Caki2 (cell line): ENCODE measurements around the gene C3orf18. TPM values are rescaled to one million over a fixed set of nuclear protein-coding genes. Genes with fewer than 3 reads are reported as not detected.

Source experiments
- DNase-seq: peaks from one replicate; pipeline ENCODE4 v3.0.0-alpha.2; 2015; ENCODE audit warnings: low read depth
- in situ Hi-C: cut with HindIII; loops from 2 replicates; pipeline ENCODE4 v1.10.0; 2016; ENCODE audit warnings: low sequenced_read_pairs, low pct_unique_long_range_greater_than_20kb, mixed read lengths
- total RNA-seq: library from RNA; depleted of rRNA; stranded (reverse); fragments of >200 nt; shearing (Covaris generic); gene quantifications from 2 replicates; pipeline ENCODE4 v1.2.3, GENCODE V29; 2014; ENCODE audit warnings: low replicate concordance

Gene C3orf18
- total RNA-seq, 1 experiment from 2014 or later: 7.1 TPM

DNA sequence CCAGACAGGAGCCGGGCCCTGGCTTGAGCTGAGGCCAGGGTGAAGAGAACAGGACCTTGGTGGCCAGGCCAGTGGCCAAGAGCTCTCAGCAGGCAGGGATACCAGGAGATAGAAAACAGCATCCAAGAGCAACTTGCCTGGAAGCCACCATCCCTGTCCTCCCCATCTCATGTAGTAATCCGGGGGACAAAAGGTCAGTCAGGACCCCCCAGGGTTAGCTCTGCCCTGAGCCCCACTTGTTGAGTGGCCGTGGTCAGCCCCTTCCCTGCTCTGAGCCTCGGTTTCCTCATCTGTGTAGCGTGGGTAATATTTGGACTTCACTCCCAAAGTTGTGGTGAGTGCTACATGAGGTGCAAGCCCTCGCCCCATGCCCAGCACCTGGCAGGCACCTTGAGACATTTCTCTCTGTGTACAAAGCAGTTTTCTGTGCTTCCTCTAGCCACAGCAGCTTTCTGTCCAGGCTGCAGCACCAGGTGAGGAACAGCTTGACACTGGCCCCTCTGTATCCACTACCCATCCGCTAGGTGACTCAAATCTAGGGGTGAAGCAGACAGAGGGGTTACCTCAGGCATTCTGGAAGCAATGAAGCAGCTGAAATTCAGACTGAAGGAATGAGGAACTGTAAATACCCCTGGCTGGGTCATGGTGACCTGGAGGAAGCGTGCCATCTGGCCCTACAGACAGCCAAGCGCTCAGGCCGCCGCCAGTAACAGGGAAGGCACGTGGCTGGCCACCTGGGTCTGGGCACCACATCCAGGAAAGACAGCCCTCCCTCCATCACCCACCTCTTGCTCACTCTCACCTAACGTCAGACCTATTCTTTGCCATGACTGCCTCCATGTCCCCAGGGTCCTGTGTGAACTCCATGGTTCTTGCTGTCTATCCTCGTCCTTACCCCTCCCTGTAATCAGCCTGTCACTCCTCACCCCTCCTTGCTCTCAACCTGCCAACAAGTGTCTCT, 37.4 kb upstream of the C3orf18 start:
- in situ Hi-C loops: no loop called here
- DNase-seq: no peak

DNA sequence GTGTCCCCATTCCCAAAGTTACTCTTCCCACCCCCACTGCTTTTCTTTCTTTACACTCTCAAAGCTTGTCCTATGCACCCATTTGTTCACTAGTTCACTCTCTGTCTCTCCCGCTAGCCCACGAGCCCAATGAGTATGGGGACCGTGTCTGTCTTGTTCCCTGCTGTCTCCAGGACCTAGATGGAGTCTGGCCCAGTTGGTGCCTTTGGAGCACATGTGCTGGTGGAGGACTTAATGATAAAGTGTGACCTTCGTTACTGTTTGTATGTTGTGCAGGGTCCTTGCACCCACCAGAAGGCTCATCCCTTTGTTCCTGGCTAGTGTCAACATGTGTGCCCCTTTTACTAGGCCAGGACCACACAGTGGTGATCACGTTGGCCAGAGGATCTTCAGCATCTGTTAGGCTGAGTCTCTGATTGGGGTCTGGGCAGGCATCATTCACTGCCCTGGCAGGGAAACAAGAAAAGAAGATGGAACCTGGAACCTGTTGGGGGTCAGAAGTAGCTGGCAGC, 36.6 kb upstream of the C3orf18 start:
- no peak for DNase-seq
- in situ Hi-C loops: no loop called here

DNA sequence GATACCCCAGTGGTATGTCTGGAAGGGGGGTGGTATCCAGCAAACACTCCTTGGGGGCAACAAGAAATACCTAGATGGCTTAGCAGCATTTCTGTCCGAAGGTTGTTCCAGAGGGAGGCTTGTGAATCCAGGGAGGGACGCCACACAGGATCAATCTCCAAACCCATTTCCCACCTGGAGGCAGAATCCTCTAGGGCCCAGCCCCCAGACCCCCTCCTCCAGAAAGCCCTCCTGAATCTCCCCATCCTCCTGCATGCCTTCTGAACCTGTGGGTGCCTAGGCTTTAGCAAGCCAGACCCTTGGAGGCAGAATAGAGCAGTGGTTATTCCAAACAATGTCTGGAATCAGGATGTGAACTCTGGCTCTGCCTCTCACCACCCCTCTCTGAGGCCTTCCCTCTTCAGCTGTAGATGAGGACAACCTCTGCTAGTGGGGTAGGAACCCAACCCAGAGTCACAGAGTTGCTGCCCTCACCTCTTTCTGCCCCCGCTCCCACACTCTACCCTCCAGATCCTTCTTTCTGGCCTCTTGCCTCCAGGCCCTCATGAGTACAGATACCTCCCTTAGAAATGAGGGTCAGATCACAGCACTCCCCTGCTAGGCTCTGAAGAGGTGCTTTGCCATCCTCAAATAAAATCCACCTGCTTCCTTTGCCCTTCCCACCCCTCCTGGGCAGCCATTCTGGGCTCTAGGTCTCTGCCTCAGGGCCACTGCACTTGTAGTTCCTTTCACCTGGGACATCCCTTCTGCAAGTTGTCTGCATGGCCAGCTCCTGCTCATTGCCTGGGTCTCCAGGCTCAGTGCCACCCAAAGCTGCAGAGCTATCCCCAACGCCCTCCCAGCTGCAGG, 35.9 kb upstream of the C3orf18 start:
- in situ Hi-C loops: no loop called here
- DNase-seq: no peak

DNA sequence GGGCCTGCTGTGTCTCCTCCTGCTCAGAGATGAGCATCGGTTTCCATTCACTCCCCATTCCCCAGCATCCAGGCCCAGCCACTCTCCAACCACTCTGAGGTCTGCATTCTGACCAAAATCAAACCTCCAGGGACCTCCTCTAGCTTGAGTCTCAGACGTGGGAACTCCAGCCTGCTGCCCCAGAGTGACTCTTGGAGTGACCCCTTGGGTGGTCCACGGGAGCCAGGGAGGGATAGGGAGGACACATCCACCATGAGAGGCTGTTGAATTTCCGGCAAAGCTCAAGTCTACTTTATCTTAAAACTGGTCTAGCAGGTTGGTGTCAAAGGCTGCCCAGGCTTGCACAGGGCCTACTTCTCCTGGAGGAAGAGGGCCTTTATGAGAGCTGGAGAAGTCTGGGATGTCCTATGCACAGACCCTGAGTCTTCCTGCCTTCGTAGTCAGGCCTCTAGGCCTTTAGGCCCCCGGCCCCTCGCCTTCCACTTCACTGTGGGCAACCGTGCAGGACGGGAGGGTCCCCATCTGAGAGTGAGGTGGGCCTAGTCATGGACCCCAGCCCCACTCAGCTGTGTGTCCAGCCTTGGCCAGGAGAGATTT, 35.1 kb upstream of the C3orf18 start:
- in situ Hi-C loops: no loop called here

DNA sequence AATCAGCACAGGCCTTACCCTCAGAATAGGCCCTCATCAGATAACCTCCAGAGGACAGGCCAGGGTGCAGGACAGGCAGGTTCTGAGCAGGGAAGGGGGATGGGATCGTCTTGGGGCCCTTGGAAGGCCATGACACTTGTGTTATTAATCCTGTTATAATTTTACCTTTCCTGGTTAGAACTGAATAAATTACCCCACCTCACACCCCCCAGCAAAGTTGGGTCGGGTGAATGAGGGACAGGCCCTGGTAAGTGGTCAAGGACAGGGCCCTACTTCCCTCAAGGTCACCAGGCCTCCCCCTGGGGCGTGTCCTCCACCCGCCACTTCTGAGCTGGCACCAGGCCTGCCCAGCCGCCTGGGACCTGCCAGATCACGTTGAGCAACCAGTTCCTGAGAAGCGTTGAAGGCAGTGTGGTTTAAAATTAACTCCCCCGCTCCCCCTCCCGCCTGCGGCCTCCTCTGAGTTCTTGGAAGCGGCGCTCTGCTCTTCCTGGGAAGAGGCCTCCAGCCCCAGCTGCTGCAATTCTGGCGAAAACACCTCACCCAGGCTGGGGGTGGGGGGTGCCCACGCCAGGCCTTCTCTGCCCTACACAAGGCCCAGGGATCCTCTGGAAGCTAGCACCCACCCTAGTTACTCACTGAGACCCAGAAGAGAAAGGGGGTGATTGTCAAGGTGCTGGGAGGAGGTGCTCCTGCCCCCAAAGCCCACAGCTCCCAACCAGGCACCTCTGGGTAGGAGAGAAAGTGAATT, 33.5 kb upstream of the C3orf18 start:
- in situ Hi-C loops: no loop called here
- DNase-seq: peak; percentile 94

More for the DNA sequence above, 35.1 kb upstream of the C3orf18 start:
- DNase-seq: no peak

DNA sequence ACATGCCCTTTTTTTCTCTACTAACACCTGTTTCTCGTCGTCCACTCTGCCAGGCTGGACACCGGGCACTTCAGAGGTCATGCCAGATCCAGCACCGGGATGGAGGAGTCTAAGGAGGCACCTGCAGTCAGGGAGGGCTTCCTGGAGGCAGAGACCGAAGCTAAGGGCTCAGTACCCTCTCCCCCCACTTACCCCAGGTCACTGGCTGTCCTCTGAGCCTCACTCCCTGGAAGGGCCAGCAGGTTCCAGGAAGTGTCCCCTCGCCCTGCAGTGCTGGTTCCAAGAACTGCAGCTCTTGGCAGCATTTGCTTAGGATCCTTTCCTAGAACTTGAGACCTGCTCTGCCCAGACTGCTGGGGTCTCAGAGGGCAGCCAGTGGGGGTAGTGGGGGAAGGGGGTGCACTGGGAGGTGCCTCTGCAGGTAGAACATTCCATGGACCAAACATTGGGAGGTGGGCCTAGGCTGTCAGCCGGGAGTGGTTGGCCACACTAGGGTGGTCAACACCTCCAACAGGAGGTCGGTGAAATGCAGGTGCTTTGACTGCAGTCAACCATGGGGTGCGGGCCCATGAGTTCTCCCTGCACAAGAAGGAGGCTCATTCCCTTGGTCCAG, 32.7 kb upstream of the C3orf18 start:
- in situ Hi-C loops: no loop called here
- DNase-seq: no peak

DNA sequence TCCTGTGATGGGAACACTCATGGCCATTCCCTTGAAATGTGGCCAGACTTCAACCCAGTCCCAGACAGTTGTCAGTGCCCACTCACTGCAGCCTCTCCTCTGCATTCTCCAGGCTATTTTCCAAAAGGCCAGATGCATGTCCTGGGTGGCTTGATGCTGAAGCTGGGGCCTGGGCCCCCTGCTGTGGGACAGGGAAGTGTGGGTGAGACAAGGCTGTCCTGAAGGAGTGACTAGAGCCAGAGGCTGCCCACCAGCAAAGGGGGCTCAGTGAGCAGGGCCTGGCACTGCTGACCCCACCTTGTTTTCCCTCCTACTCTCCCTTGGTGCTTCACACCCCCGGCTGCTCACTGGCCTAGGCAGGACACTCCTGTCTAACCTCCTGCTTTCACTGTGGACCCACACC, 32.2 kb upstream of the C3orf18 start:
- in situ Hi-C loops: no loop called here
- DNase-seq: no peak

DNA sequence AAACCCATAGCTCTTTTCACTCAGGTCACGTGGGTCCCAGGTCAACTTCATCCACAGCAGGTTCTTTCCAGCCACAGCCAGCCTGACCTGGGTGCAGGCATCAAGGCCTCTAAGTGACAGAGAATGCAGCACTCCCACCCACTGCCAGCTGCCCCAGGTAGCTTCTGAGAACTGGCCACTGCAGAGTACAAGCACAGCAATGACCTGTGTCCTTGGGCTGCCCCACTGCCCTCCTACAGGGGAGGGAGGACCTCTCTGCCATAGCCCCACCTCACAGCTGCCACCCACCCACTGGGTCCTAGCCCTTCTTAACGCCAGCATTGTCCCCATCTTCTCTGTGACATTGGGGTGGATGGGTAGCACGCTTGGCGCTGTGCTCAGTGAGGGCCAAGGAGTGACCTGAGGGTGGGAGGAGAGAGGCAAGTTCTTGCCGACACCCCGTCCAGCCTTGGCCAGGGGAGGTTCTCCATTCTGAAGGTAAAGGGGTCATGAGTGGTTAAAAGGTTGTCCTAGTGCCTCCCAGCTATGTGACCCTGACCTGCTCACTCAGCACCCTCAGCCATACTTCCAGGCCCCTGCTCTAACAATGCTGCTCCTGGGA, 31.7 kb upstream of the C3orf18 start:
- in situ Hi-C loops: no loop called here

DNA sequence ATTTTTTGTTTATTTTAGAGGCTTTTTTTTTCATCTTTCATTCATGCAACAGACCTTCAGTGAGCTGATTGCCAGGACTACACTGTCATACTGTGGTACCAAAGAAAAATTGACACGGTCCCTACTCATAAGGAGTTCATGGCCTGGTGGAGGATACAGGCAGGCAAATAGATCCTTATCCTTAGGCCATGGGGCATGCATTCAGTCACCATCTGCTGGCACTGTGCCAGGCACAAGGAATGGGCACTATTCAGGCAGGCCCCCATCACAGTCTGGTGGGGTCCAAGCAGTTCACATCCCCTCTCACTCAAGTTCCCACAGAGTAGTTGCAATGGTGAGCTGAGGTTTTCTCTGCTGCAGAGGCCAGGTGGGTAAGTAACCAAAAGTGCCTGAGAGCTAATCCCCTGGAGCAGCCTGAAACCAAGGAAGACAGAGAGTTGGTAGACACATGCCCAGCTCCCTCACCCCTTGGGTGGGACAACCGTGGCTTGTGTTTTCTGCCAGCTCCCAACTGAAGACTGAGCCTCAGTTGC, 26.8 kb upstream of the C3orf18 start:
- DNase-seq: no peak
- in situ Hi-C loops: no loop called here

More for the DNA sequence above, 31.7 kb upstream of the C3orf18 start:
- DNase-seq: no peak

DNA sequence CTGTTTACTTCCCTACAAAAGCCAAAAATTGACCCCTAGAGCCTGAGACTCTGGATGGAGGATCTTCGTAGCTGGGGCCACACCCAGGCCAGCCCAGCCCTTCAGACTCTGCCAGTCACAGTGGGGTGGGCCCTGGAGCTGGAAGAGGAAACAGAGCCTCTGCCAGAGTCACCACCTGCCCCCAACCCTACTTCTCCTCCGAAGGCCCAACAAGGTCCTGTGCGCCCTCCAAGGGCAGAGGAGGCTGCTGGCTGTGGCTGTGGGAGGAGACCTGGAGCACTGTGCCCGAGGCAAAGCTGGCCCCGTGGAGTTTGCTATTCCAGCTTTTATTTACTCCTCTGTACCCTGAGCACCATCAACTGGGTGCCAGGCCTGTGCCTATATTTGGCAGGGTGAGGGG, 25.0 kb upstream of the C3orf18 start:
- no peak for DNase-seq
- in situ Hi-C loops: no loop called here

DNA sequence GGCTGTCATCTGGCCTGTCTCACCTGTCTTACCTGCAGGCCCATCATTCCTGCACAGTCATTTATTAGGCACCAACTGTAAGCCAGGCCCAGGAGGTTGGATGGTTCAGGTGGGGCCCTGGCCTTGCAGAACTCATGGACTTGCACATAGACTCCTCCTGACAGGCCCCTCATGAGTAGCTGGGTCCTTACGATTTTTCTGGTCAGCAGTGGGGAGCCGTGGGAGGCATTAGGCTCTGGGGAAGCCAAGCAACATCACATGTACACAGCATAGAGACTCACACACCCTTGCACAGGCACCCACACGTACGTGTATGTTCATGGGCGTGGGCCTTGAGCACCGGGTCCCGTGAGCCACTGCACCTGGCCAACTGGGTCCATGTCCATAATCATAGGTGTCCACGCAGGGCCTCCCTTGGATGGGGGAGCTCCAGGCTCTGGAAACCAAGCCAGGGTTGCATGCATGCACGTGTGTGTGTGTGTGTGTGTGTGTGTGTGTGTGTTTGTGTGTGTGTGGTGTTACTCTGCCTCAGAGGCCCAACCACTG, 23.7 kb upstream of the C3orf18 start:
- in situ Hi-C loops: no loop called here
- no peak for DNase-seq

DNA sequence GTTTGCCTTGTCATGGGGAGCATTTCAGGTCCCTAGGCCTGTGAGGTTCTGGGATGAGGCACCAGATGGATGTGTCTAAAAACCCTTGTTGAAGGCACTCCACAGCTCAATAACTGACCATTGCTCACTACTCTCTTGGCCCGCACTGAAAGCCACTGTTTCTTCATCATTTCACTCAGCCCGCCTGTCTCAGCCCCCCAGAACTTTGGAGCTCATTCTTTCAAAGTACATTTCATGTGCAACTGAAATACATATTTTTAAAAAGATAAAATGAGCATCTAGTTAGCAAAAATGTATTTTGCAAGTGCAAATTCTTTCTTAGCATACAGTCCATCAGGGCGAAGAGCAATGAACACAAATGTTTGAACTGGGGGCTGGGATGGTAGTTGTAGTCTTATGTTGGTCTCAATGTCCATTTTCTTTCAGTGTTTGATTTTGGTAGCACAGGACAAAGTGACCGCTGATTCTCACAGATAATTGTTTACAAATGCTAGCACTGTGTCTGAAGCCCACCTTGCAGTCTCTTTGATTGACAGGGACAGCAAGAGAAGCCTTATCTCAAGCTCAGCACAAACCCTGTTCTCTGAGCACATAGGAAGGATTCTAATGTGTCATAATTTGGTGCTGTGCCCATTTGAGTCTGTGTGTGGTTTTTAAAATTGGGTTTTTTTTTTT, 21.3 kb upstream of the C3orf18 start:
- in situ Hi-C loops: no loop called here
- DNase-seq: no peak

DNA sequence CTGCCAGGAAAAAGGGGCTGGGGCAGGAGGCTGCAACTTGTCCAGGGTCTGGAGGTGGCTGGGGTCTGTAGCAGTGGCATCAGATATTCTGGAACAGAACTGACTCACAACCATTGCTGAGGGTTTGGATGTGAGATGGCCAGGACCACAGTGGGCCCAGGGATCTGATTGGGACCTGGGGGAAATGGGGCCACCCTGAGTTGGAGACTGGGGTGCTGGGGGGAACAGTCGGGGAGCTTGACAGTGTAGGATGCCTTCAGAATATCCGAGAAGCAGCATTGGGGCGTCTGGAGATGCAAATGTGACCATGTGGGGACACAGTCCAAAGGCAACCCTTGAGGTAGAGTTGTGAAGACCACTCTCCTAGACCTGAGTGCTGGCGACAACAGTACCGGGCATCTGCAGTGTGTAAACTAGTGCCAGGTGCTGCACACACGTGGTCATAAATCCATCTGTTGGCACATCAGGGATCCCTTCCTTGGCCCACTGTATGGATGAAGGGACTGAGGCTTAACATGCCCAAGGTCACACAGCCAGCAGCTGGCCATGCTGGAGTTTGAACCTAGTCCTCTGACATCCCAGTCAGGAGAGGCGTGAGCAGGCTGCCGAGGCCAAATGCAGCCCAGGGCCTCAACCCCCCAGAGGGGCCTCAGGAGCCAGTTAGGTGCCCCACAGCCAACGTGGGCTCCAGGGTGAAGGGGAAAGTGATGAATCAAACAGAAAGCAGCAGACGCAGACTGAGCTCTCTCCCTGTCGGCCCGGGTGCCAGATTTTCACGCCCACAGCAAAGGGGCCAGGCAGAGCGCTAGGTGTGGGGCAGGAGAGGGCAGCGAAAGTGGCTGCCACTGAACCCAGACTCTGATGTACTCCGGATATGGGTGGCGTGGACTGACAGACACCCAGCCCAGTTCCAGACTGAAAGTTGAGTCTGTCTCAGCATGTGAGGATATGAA, 20.5 kb upstream of the C3orf18 start:
- DNase-seq: no peak
- in situ Hi-C loops: no loop called here

DNA sequence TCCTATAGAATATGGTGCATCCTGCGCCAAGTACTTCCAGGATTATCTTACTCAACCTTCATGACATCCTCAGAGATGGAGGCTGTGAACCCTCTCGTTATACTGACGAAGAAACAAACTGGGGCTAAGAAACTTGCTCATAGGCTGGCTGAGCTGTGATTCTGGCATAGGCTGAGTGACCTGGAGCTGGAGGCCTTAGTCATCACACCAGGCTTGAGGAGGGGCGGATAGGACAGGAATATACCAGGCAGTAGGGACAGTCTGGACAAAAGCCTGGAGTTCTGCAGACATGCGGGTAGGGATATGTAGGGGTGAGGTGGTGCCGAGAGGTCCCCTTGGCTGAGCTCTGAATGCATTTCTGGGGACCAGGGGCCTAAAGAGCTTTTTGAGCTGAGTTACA, 19.8 kb upstream of the C3orf18 start:
- DNase-seq: no peak
- in situ Hi-C loops: no loop called here

DNA sequence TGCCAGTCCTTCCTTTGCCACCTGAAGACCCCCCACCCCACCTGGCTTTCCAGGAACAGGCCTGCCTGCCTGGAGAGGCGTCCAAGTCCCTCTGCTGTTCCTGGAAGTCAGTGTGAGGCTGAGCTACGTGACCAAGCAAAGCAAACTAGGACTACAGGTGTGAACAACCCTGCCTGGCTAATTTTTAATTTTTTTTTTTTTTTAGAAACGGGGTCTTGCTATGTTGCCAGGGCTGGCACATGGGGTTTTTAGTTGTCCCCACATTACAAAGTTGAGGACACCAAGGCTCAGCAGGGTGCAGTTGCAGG, 19.2 kb upstream of the C3orf18 start:
- in situ Hi-C loops: no loop called here
- DNase-seq: no peak
